ACC112 (cell line): Measurements from ENCODE around the gene ITIH5.
"Not testable (repeated sequence)": the region's sequence is repeated elsewhere in the genome, so short reads cannot be mapped to it uniquely, and the experiment has no call there.

Experiments
- H2AFZ ChIP-seq: fragments of 200-600 bp; sonication (generic); one replicate; pipeline ENCODE4 v1.6.0; 2017; ENCODE audit warnings: antibody characterized with exemption, low read length; ENCODE audit not compliant: unreplicated experiment
- H3K27ac ChIP-seq: fragments of 200-600 bp; sonication (generic); 2 replicates; pipeline ENCODE4 v1.5.1; 2014; ENCODE audit warnings: low read depth, mild to moderate bottlenecking, antibody characterized with exemption, low read length, moderate library complexity
- H3K27me3 ChIP-seq: fragments of 200-600 bp; sonication (generic); 2 replicates; pipeline ENCODE4 v1.6.1; 2014; ENCODE audit warnings: mild to moderate bottlenecking, antibody characterized with exemption, low read length, moderate library complexity, mixed read lengths; ENCODE audit not compliant: insufficient read depth
- H3K36me3 ChIP-seq: fragments of 200-600 bp; sonication (generic); 2 replicates; pipeline ENCODE4 v1.6.1; 2016; ENCODE audit warnings: mild to moderate bottlenecking, antibody characterized with exemption, low read length, moderate library complexity, mixed read lengths; ENCODE audit not compliant: insufficient read depth
- H3K4me1 ChIP-seq: fragments of 200-600 bp; sonication (generic); one replicate; pipeline ENCODE4 v1.6.1; 2016; ENCODE audit warnings: low read length, mixed read lengths; ENCODE audit not compliant: insufficient read depth, unreplicated experiment, control insufficient read depth
- H3K4me3 ChIP-seq: fragments of 200-600 bp; sonication (generic); 2 replicates; pipeline ENCODE4 v1.5.1; 2014; ENCODE audit warnings: mild to moderate bottlenecking, low read depth, low read length
- H3K79me2 ChIP-seq: fragments of 200-600 bp; sonication (generic); one replicate; pipeline ENCODE4 v1.6.0; 2016; ENCODE audit warnings: low read length; ENCODE audit not compliant: control insufficient read depth, unreplicated experiment, insufficient read depth

Gene ITIH5

DNA sequence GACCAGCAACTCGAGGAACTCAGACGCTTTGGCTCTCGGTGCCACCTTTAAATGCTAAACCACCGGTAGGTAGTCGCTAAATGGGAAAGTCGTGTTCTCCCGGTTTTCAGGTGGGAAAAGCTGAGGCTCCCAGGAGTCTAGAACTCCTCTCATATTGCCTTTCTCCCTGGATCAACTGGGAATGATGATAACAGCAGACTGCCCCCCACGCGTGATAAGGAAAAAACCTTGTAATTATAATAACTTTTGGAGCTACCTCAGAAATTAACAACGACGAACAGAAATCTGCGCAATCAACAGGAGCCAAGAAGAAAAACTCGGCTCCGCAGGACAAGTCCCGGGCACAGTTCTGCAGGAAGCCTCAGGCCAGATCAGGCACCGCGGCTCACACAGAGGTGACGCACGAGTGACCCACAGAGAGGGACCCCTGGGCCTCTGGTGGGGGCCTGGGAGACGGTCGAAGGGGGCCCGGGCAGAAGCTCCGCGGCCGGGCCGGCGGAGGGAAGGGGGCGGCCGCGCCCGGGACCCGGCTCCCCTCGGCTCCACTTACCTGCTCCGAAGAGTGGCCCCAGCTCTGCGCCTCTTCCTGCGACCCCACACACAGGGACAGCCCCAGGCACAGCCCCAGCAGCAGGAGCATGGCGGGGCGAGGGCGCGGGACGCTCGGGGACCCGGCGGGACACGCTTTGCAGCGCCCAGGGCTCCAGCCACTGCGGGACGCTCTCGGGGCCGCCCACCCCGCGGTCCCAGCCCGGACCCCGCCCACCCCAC lies at the start of gene ITIH5:
Gene ITIH5, minus strand, starts transcription at position 714 of the 771 bp plus-strand sequence. Its CDS starts 74 bp downstream, at position 640.
- Histone ChIP-seq H3K4me3 (peak within 1 kb of the TSS; percentile 7; the same call in 1 of the 2 replicates), H3K36me3 (no peaks in the 10 kb centered on the region), H3K27me3 (peaks cover 46% of the 10 kb centered on the region), H3K79me2 (no peaks in the 10 kb centered on the region), H3K4me1 (no peaks in the 10 kb centered on the region), H3K27ac (no peak within 1 kb of the TSS), H2AFZ (no peak within 1 kb of the TSS)

DNA sequence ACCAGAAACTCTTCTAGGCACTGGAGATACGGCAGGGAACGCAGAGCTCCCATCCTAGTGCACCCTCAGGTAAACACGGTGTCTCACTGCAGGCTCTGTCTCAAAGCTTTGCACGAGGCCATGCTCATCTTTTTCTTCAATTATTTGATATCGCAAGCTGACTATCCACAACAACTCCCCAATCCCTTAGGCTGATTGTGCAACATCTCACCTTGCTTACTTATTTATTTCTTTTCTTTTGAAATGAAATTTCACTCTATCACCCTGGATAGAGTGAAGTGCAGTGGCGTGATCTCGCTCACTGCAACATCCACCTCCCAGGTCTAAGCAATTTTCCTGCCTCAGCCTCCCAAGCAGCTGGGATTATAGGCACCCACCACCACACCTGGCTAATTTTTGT lies 48.7 kb upstream of the ITIH5 start:
- no peak overlapping the region for H3K4me3 ChIP-seq
- H3K27ac ChIP-seq = no peak overlapping the region
- H3K79me2 ChIP-seq = no peaks in the 10 kb centered on the region
- no peaks in the 10 kb centered on the region for H3K27me3 ChIP-seq
- H3K4me1 ChIP-seq = no peaks in the 10 kb centered on the region
- H2AFZ ChIP-seq = no peak overlapping the region
- no peaks in the 10 kb centered on the region for H3K36me3 ChIP-seq

DNA sequence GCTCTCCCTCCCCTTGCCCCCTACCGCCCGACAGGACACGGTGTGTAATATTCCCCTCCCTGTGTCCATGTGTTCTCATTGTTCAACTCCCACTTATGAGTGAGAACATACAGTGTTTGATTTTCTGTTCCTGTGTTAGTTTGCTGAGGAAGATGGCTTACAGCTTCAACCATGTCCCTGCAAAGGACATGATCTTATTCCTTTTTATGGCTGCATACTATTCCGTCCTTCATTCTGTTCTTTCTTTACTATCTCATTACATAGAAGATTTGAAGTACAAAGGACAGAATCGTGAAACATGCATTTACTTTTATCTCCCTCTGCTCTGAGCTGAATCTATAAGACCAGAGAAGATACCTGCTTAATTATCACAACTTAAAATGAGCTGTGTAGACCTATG lies 44.3 kb upstream of the ITIH5 start:
- H3K4me3 ChIP-seq, H3K27ac ChIP-seq, H3K36me3 ChIP-seq, H3K79me2 ChIP-seq, H3K27me3 ChIP-seq, H3K4me1 ChIP-seq, H2AFZ ChIP-seq: not testable (repeated sequence)

DNA sequence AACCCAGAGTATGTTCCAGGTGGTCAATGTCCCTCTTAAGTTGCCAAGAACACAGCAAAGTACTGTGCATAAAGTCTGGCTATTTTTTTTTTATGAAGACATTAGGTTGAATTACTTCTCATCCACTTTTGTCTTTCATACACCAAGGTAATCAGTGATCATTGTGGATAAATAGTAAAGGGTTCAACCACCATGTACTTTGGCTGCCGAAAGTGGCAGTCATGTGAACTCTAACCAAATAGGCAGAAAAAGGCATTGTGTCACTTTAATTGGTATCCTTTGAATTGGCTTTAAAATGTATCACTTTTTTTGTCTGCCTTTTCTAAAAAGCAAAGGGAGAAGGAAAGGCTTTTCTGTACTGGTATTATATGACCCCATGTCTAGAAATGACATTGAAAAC lies 43.7 kb upstream of the ITIH5 start:
- H3K27me3 ChIP-seq = peaks cover 15% of the 10 kb centered on the region
- no peak overlapping the region for H3K4me3 ChIP-seq
- no peaks in the 10 kb centered on the region for H3K36me3 ChIP-seq
- no peak overlapping the region for H2AFZ ChIP-seq
- H3K79me2 ChIP-seq = no peaks in the 10 kb centered on the region
- H3K27ac ChIP-seq = no peak overlapping the region
- H3K4me1 ChIP-seq = no peaks in the 10 kb centered on the region

DNA sequence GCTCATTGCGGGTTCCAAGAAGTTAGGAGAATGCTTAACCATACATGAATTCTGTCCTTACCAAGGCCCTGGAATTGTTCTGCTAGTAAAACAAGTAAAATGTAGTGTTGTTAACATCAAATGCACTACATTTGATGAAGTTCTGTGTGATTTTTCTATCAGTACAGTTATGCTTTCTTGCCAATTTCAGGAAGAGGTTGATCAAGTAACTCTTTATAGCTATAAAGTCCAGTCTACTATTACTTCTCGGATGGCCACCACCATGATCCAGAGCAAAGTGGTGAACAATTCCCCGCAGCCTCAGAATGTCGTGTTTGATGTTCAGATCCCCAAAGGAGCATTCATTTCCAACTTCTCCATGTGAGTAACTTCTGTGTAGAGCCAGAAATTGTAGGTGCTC lies 42.1 kb upstream of the ITIH5 start:
- H3K4me3 ChIP-seq = no peak overlapping the region

DNA sequence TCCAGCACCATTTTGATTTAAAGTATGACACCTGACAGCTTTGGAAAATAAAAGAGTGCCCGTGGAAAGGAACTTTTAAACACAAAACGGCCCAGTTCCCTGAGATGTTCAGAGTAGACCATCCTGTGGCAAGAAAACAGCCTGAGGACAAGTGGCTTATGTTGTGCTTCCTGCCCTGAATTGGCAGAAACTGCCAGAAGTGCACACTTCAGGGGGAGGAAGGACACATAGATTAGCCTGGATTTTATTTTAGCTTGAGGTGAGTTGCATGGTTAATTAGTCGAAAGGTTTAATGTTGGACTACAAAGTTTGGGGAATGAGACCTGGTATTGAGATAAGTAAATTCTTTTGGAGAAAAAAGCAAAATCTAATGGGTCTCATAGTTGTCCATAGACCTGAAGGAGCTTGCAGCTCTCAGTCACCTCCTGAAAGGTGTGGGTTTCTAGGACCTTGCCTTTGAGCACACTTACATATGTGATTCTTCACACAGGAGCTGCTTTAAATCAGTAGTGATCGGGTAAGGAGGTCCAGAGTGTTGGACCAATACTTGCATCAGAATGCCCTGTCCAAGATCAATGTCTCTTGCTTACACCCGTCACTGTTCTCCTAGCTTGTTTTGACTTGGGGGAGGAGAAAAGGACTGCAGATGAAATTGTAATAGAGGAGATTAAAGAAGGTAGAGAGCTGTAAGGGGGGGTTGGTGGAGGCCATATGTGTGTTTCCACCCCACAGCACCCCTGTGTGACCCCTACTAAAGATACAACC lies 41.3 kb upstream of the ITIH5 start:
- H2AFZ ChIP-seq = no peak overlapping the region
- no peak overlapping the region for H3K4me3 ChIP-seq
- no peaks in the 10 kb centered on the region for H3K36me3 ChIP-seq
- H3K27me3 ChIP-seq = peaks cover 19% of the 10 kb centered on the region
- no peak overlapping the region for H3K27ac ChIP-seq
- no peaks in the 10 kb centered on the region for H3K79me2 ChIP-seq
- no peaks in the 10 kb centered on the region for H3K4me1 ChIP-seq

More for the DNA sequence above, 42.1 kb upstream of the ITIH5 start:
- Histone ChIP-seq H2AFZ (no peak overlapping the region), H3K27me3 (peaks cover 19% of the 10 kb centered on the region), H3K27ac (no peak overlapping the region), H3K36me3 (no peaks in the 10 kb centered on the region), H3K4me1 (no peaks in the 10 kb centered on the region), H3K79me2 (no peaks in the 10 kb centered on the region)

DNA sequence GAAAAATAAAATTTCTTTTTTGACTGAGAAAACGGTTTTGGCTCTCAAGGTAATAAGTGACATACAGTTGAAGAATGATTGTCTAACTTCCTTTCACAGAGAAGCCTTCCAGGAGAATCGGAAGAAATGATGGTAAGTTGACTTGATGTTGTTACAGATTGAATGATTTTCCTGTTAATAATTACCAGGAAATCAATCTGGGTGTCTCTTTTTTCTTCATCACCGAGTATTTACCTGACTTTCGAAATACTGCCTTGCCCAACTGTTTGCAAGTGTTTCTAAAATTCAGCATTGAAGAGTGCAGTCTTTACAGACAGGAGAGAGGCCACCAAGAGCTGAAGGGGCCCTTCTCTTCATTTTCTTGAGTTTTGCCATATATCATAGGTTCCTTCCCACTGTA lies 40.3 kb upstream of the ITIH5 start:
- Histone ChIP-seq H3K4me1 (no peaks in the 10 kb centered on the region), H3K79me2 (no peaks in the 10 kb centered on the region), H3K27ac (no peak overlapping the region), H3K36me3 (no peaks in the 10 kb centered on the region), H3K27me3 (peaks cover 19% of the 10 kb centered on the region), H3K4me3 (no peak overlapping the region), H2AFZ (no peak overlapping the region)

DNA sequence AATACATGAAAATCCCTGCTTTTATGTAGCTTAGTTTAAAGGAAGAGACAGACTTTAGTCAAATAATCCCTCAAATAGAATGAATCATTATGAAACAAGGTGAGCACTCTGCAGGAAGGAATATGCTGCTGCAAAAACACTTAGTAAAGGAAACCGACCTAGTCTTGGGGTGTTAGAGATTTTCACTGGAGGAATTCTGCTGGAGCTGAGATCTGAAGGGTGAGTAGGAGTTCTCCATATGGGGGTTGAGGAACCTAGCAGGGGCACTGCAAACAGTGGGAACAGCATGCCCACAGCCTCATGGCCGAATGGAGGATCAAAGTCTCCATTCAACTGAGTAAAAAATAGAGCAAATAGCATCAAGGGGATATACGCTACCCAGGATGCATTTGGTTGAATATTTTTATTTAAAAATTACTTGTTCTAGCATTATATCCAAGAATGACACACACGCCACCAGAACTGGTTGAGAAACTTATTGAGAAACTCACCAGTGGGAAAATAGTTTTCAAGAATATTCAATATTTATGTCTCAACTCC lies 39.8 kb upstream of the ITIH5 start:
- Histone ChIP-seq H3K79me2 (no peaks in the 10 kb centered on the region), H3K36me3 (no peaks in the 10 kb centered on the region), H3K4me1 (no peaks in the 10 kb centered on the region), H3K27me3 (peaks cover 19% of the 10 kb centered on the region), H2AFZ (no peak overlapping the region), H3K4me3 (no peak overlapping the region), H3K27ac (no peak overlapping the region)

DNA sequence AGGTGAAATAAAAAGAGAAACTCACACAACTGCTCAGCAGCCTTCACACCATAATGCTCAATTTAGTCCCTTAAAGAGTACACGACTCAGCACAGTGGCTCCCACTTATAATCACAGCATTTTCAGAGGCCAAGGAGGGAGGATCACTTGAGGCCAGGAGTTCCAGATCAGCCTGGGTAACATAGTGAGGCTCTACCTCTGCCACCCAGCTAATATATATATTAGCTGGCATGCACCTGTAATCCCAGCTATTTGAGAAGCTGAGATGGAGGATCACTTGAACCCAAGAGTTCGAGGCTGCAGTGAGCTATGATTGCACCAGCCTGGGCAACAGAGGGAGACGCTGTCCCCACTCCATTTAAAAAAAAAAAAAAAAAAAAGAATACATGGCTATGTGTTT lies 38.6 kb upstream of the ITIH5 start:
- peaks cover 19% of the 10 kb centered on the region for H3K27me3 ChIP-seq
- no peaks in the 10 kb centered on the region for H3K79me2 ChIP-seq
- no peak overlapping the region for H2AFZ ChIP-seq
- H3K4me1 ChIP-seq = no peaks in the 10 kb centered on the region
- no peaks in the 10 kb centered on the region for H3K36me3 ChIP-seq
- no peak overlapping the region for H3K4me3 ChIP-seq
- no peak overlapping the region for H3K27ac ChIP-seq

DNA sequence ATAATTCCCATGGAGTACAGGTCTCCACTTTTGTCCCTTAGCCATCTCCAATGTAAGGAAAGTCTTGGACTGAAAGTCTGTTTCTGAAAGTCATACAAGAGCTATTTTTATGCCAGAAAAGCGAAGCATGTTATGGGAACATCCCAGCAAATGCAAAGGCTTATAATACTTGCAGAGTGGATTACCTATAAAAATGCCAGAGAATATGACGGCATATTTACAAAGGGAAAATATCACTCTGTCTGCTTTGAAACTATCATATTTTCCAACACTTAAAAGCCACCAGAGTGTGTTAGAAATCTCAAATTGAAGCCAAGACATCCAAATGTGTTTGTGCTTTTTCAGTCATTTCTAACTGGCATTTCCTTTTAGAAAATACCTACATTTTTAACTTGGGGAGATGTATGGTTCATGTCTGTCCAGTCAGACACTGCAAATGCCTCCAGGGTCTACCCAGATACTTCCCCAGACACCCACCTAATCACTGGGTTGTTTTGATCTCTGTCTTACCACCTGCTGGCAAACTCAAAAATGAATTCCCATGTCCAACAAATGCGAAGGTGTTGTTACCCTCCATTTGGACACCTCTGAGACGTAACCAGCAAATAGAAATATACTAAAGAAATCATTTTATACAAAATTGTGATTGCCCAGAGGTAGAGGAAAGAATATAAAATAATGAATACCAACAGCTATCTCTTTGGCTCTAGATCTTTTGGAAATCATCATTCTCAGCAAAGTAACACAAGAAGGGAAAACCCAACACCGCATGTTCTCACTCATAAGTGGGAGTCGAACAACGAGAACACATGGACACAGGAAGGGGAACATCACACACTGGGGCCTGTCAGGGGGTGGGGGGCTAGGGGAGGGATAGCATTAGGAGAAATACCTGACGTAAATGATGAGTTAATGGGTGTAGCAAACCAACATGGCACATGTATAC lies 37.6 kb upstream of the ITIH5 start:
- H3K79me2 ChIP-seq = no peaks in the 10 kb centered on the region

More for the DNA sequence above, 37.6 kb upstream of the ITIH5 start:
- H3K27ac ChIP-seq = no peak overlapping the region
- peaks cover 19% of the 10 kb centered on the region for H3K27me3 ChIP-seq
- no peaks in the 10 kb centered on the region for H3K36me3 ChIP-seq
- no peak overlapping the region for H2AFZ ChIP-seq
- no peaks in the 10 kb centered on the region for H3K4me1 ChIP-seq
- no peak overlapping the region for H3K4me3 ChIP-seq
